GM19397 (cell line): ENCODE results near the gene PLTP.
"Not testable (repeated sequence)": the region's sequence is repeated elsewhere in the genome, so short reads cannot be mapped to it uniquely, and the experiment has no call there.

Experiments
- ATAC-seq: cut with Tn5 transposase; IDR thresholded peaks from one replicate; pipeline ENCODE4 v1.9.1; 2021; ENCODE audit warnings: mild to moderate bottlenecking, moderate library complexity; ENCODE audit not compliant: unreplicated experiment

The PLTP gene

GRCh38 chr20:45944965-45945677 lies 33.2 kb upstream of the PLTP start:
- no peak for ATAC-seq

DNA sequence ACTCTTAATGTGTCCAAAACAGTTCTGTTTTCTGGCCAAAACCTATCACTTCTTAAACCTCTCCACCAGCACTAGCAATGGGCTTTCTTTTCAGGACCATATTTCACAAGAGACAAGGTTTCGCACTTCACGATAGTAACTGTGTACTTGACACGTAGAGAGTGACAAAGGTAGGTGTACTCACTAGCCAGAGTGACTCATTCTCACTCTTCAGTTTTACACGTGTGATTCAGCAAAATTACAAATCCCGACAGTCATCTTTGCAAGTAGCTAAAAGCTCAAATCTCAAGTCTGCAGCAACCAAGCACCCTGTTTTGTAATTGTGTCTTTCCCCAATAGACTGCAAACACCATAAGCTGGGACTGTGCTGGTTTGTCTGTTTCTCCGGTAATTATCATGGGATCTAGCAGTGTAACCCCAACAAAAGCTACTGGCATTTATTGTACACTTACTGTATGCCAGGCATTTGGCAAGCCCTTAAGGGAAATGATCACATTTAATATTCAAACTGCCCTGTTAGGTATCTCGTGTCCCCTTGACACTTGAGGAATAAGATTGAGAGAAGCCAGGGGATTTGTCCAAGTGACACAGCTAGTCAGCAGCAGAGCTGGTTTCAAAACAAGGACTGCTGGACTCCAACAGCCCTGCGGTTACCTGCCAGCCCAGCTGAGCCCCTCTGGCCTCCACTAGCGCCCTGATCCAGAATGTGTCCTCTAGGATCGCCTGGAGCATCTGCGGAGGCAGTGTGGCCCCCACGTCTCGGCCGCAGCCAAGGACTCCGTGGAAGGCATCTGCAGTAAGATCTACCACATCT lies 32.4 kb upstream of the PLTP start:
- no peak for ATAC-seq

- no peak for ATAC-seq
Observed at GRCh38 chr20:45943613-45944012, 31.7 kb upstream of the PLTP start.

DNA sequence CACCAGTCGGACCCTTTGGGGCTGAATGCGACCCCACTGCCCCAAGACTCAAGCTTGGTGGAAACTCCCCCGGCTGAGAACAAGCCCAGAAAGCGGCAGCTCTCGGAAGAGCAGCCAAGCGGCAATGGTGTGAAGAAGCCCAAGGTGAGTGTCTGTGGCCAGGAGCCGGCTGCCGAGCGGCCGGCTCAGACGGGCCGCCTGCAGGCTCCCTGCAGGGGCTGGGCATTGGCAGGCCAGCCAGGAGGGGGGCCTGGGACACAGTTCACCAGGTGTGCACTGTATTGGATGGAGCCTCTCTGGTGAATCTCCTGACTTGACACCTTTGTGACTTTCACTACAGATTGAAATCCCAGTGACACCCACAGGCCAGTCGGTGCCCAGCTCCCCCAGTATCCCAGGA lies 28.5 kb upstream of the PLTP start:
- ATAC-seq, result no peak

DNA sequence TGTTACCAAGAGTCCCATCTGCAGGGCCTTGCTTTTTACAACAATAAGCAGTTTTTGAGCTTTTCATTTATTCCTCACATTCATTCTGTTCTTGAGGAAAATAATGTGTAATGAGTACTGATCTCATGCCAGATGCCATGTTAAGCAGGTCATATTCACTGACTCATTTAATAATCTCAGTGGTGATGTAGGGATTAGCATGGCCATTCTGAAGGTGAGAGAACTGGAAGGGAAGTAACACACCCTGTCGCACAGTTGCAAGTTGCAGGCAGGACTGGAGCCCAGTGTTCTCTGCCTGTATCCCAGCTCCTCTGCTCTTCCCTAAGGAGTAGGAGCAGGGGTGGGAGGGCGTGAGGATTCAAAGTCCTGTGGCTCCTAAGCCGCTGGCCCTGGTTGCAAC lies 28.1 kb upstream of the PLTP start:
- ATAC-seq, result no peak

DNA sequence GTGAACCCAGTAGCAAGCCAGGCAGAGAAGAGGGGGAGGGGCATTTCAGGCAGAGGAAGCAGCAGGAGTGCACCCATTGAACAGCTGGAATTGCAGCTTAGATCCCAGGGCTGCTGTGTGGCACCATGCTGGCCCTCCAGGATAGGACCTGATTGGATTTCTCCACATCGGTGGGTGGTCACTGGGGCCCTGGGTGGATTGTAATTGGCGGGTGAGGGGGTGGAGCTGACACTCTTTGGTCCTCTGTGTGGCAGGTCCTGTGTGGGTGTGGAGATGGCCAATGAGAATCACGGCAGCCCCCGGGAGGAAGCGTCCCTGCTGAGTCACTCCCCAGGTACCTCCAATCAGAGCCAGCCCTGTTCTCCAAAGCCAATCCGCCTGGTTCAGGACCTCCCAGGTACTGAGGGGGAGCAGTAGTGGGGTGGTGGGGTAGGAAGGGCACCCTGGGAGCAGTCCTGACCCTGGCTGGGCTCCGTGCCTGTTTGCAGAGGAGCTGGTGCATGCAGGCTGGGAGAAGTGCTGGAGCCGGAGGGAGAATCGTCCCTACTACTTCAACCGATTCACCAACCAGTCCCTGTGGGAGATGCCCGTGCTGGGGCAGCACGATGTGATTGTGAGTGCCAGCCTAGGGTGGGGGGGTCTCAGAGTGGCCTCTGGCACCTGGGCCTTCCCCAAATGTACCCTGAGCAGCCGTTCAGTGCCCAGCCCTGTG lies 26.9 kb upstream of the PLTP start:
- ATAC-seq, result no peak

- ATAC-seq, result no peak
Observed at GRCh38 chr20:45937765-45938164, 25.8 kb upstream of the PLTP start.

DNA sequence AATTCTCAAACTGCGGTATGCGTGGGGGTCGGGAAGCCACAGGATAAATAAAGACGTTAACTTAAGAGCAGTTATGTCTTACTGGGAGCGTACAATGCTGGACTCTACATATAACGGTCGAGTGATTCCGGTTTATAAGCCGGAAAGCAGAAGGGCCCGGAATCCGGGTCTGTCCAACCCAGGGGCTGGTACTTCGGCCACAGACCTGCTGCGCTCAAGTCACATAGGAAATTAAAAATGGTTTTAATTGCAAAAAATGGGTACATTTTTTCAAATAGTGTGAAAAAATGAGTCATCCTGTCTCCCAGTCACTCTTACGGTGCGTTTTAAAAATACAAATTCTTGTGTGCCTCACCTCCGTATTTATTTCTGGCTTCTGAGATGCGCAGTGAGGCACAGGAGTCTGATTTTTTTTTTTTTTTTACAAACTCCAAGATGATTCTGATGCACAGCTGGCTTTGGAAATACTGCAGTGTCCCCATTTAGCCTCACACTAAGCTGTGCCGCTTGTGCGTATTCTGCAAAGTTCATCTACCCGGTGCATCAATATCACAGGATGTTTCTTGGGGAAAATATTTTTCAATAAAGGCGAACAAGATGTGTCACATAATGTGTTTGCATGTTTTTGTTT lies 23.6 kb upstream of the PLTP start:
- ATAC-seq, result peak; percentile 9

DNA sequence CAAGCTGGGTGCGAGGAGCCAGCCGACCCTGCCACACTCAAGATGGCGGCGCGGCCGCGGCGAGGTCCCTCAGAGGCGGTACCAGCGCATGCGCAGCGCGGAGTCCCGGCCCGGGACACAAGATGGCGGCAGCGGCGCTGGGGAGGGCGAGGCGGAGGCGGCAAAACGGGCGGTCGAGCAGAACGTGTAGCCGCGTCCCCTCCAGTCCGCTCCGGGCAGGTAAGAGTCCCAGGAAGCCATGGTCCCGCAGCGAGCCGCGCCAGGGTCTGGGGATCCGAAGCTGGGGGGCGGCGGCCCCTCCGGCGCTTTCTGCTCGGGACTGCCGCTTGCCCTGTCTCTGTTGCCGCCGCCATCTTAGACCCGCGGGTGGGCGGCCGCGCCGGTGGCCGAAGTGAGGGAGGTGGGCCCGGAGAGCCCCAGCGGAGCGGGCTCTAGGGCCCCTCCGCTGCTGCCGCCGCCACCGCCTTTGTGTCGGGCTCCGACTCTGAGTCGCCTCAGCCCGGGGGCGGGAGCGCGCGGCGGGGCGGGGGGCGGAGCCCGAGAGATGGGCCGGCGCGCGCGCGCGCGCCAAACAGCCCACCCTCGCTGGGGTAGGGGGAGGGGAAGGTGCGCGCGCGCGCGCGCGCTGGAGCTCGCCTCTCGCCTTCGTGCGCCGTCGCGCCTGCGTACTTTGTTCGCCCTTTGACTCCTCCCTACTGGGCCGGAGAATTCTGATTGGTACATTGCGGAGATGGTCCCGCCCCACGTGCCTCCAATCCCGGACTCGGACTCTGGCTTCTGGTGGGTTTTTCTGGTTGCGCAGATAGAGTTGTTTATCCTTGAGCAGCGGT lies 22.8 kb upstream of the PLTP start, which contains the start of gene PCIF1:
TSS of gene PCIF1 (plus strand) at position 98 of the 830 bp plus-strand sequence. CDS start 4,317 bp downstream, outside the sequence.
- peak; percentile 78 for ATAC-seq

DNA sequence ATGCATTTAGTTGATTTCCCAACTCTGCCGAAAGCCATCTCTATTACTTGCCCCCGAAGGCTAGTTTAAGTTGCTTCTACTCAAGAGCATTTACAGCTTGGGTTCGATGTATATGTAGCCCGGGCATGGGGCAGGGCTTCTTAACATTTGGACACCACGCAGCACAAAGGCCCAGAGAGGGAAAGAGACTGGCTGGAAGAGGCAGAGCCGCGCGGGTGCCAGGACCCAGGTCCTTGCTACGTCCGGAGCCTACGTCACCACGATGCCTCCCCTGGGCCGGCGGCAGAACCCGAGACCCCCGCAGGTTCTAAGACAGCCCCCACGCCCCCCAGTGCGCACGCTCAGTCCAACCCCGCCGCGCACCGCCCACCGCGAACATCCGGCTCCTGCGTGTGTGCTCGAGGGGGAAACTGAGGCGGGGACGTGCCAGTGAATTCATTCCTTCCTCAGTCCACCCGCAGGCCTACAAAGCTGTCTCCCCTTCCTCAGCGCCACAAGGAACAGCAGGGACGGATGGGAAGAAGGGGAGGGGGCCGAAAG lies 22.2 kb upstream of the PLTP start:
- peak; percentile 13 for ATAC-seq

GRCh38 chr20:45933266-45934045 lies 21.5 kb upstream of the PLTP start:
- no peak for ATAC-seq

- not testable (repeated sequence) for ATAC-seq
Observed at GRCh38 chr20:45931680-45932079, 19.7 kb upstream of the PLTP start.

GRCh38 chr20:45927071-45927878 lies 15.3 kb upstream of the PLTP start:
- no peak for ATAC-seq

DNA sequence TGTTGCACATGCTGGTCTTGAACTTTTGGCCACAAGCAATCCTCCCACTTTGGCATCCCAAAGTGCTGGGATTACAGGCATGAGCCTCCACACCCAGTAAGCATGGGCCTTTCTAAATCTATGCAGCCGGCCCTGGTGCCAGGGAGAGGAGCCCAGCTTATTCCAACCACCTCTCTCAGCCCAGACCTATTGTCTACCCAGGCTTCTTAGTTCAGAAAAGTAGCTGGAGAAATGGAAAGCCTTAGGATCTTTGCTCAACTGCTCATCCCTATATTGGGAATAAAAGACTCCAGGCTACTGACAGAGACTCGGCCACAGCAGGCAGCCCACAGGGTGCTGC lies 14.7 kb upstream of the PLTP start:
- no peak for ATAC-seq

GRCh38 chr20:45925821-45926506 lies 14.0 kb upstream of the PLTP start:
- no peak for ATAC-seq

DNA sequence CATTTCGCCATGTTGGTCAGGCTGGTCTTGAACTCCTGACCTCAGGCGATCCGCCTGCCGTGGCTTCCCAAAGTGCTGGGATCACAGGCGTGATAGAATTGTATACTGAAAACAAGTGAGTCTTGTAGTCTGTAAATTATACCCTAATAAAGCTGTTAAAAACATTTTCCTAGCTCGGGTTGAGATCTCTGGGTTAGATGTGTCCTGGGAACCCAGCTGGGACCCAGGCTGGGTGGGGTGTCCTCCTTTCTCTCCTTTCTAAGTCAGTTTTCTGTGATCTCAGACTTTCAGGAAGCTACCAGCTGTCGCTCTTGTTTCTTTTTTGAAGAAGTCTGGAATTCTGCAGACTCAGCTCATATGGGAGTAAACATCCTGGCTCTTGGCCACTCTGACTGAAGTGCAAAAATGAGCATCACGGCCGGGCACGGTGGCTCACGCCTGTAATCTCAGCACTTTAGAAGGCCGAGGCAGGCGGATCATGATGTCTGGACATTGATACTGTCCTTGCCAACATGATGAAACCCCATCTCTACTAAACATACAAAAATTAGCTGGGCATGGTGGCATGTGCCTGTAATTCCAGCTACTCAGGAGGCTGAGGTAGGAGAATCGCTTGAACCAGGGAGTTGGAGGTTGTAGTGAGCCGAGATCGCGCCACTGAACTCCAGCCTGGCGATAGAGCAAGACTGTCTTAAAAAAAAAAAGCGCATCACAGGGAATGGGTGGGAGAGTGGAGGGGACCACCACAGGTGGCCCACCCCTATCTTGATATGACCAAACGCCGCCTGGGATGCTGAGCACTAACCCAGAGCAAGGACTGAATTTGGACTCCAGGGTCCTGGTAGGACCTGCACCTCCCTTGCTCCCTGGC lies 12.7 kb upstream of the PLTP start:
- ATAC-seq, result no peak
